GM12873 (cell line): ENCODE data around the gene PHF12.

Experiments used
- TF ChIP-seq, protein P1 (sequence below): IDR thresholded peaks from 2 replicates; pipeline ENCODE4 v1.5.1; 2012; ENCODE audit warnings: low read depth, mild to moderate bottlenecking, moderate library complexity, low read length, control low read depth; ENCODE audit not compliant: insufficient read depth; ENCODE audit errors: missing control alignments

PHF12 gene

DNA sequence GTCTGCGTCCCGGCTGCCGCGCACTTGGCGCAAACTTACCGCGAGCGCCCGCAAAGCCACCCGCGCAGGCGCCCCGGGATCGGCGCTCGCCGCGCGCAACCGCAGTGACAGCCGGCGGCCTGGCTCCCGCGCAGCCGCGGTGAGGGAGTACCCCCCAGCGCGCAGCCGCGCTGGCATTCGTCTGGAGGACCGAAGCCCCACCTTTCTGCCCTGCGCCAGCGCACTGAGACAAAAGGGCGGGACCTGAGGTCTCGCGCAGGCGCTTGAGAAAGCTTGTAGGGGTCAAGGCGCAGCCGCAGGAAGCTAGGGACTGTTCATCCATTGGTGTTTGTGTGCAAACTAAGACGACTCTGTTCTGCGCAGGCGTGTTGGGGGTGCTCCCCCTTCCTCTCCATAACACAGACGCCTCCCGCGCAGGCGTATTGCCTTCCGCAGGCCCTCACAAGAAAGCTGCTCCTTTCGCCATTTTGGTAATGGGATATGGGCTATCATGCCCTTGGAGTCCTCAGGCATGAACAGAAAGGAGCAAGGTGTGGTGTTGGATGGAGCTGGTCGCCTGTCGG lies at the start of gene PHF12:
Gene PHF12 (minus strand): TSS at position 91 of the 563 bp plus-strand sequence. CDS start 558 bp downstream, outside the sequence.
- TF ChIP-seq, protein P1, sequence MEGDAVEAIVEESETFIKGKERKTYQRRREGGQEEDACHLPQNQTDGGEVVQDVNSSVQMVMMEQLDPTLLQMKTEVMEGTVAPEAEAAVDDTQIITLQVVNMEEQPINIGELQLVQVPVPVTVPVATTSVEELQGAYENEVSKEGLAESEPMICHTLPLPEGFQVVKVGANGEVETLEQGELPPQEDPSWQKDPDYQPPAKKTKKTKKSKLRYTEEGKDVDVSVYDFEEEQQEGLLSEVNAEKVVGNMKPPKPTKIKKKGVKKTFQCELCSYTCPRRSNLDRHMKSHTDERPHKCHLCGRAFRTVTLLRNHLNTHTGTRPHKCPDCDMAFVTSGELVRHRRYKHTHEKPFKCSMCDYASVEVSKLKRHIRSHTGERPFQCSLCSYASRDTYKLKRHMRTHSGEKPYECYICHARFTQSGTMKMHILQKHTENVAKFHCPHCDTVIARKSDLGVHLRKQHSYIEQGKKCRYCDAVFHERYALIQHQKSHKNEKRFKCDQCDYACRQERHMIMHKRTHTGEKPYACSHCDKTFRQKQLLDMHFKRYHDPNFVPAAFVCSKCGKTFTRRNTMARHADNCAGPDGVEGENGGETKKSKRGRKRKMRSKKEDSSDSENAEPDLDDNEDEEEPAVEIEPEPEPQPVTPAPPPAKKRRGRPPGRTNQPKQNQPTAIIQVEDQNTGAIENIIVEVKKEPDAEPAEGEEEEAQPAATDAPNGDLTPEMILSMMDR: no peak

DNA sequence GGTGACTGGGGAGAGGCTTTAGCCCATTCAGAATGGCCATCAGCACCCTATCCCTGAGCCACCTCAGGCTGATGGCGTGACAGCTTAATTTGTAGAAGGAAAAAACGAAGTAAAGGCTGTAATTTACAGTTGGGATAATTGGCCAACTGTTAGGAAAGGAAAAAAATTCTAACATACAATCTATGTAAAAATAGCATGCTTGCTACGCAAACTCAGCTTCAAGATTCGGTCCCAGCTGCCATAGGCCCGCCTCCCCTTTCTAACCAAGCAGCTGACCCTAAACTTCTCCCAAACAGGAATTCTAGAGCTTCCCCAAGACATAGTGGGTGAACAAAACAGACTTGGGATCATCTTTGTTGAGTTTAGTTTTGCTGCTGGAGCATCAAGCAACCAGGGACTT lies 49.7 kb upstream of the PHF12 start:
- TF ChIP-seq, protein P1: no peak

DNA sequence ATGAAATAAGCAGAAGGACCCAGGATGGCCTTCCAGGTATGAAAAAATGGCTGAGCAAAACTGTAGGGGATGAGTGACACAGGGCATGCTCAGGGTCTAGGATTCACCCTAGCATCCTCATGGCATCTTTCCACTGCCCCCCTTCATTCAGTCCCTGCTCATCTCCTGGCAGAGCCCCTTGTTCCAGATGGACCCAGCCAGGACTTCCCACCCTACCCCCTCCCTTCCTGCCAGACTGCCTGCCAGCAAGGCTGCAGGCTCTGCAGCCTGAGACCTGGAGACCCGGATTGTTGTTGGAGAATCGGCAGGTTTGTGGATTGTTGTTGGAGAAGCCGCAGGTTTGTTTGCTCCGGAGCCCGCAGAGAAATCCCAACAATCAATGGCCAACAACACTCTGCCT lies 47.9 kb upstream of the PHF12 start:
- TF ChIP-seq, protein P1: no peak

GRCh38 chr17:28997806-28998205 lies 46.5 kb upstream of the PHF12 start:
- TF ChIP-seq, protein P1: no peak

GRCh38 chr17:28996554-28997096 lies 45.3 kb upstream of the PHF12 start:
- TF ChIP-seq, protein P1: no peak

GRCh38 chr17:28993645-28994426 lies 42.5 kb upstream of the PHF12 start:
- TF ChIP-seq, protein P1: no peak
